Hindlimb muscle (tissue), 1 donor: ENCODE data around the gene TMEM255B. TPM values are rescaled to one million over a fixed set of nuclear protein-coding genes. Genes with fewer than 3 reads are reported as not detected.
"Not testable (repeated sequence)": the region's sequence is repeated elsewhere in the genome, so short reads cannot be mapped to it uniquely, and the experiment has no call there.

Source experiments
- DNase-seq: peaks from one replicate; pipeline ENCODE4 v3.0.0-alpha.2; 2013
- polyA plus RNA-seq: library from polyadenylated mRNA; unstranded; fragments of 120-200 nt; gene quantifications from one replicate; pipeline ENCODE4 v1.2.1, GENCODE V29; 2013; ENCODE audit not compliant: insufficient read length

The TMEM255B gene
- 7.8 TPM for polyA plus RNA-seq

DNA sequence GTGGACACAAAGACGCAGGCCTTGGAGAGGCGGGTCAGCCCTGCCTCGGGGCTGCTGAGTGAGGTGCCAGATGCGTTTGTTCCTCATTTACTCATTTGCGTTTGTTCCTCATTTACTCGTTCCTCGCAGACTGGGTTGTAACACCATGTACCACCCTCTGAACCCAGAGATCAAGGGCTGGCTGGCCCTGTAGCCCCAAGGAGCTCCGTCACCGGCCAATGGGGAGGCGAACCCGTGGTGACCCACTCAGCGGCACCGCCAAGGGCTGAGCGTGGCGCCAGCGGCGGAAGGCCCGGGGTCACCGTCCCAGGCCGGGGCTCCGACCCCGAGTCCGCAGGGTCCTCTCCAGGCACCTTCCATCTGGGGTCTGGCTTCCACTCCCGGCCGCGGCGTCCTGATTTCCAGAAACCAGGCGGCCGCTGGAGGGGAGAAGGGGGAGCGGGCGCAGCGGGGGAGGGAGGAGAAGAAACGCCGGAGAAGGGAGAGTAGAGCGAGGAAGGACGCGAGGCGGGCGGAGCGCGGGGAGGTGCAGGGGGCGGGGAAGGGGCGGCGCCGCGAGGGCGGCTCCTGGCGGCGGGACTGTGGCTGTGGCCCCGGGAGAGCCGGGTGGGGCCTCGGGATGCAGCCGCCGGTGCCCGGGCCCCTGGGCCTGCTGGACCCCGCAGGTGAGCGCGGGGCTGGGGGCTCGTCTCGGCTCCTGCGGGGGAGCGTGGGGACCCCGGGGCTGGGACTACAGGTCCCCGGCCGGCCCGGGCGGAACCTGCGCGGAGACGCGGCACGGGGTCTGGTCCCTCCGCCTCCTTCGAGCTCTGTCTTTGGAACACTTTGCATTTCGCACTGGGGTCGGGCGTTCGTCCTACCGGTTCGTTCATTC lies at the start of gene TMEM255B:
TMEM255B (plus strand) TSS at position 576 of the 874 bp plus-strand sequence; CDS start at position 620, 44 bp downstream.
- DNase-seq = peak; percentile 77

DNA sequence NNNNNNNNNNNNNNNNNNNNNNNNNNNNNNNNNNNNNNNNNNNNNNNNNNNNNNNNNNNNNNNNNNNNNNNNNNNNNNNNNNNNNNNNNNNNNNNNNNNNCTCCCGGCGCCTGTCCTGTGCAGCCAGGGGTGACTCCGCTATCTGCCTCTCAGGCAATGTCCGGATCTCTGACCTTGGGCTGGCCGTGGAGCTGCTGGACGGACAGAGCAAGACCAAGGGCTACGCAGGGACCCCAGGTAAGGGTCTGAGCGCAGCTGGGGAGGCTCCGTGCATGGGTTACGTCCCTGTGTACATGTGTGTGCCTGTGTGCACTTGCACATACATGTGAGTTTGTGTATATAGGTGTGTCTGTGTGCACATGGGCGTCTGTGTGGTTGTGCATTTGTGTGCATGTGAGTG lies 36.1 kb upstream of the TMEM255B start:
- DNase-seq = no peak

DNA sequence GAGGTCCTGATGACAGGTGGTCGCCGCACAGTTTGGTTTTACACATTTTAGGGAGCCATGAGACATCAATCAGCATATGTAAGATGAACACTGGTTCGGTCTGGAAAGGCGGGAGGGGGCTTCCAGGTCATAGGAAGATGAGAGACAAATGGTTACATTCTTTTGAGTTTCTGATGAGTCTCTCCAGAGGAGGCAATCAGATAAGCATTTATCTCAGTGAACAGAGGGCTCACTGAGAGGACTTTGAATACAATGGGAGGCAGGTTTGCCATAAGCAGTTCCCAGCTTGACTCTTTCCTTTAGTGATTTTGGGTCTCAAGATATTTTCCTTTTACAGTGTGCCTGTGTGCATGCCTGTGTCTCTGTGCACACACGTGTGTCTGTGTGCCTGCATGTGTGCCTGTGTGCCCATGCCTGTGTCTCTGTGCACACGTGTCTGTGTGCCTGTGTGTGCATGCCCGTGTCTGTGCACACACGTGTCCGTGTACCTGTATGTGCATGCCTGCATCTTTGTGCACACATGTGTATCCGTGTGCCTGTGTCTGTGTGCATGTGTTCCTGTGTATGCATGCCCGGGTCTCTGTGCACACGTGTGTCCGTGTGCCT lies 35.5 kb upstream of the TMEM255B start:
- DNase-seq = no peak

DNA sequence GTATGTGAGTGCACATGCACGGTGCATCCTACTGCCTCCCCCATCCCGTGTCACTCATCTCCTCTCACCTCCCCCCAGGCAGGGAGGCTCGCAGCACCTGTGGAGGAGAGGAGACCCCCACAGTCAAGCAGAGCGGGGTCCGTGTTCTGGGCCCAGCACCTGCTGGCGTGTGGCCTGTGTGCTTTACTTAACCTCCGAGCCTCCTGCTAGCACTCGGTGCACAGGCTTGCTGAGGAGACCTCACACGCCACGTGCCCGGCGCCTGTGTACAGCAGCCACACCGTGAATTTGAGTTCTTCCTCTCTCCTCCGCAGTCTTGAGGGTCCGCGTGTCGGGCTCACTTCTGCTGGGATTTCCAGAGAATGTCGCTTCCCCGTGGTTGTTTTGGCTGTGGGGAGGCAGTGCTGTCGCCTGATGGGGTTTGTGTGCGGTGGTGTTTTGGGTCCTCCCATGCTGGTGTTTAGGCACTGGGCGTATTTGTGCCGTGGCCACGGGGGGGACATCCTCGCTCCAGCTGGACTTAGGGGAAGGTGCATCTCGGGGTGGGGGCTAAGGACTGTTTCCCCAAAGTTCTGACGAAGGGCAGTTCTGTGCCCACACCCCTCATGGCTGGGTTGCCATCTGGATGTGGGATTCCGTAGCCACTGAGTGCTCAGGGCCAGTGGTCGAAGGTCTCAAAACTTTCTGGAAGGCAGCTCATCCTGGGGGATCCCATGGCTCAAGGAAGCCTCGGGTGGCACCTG lies 34.8 kb upstream of the TMEM255B start:
- DNase-seq = no peak

- peak; percentile 56 for DNase-seq
Measured at GRCh38 chr13:113724780-113725315, 34.2 kb upstream of the TMEM255B start.

- not testable (repeated sequence) for DNase-seq
Measured at GRCh38 chr13:113725329-113726105, 33.5 kb upstream of the TMEM255B start.

DNA sequence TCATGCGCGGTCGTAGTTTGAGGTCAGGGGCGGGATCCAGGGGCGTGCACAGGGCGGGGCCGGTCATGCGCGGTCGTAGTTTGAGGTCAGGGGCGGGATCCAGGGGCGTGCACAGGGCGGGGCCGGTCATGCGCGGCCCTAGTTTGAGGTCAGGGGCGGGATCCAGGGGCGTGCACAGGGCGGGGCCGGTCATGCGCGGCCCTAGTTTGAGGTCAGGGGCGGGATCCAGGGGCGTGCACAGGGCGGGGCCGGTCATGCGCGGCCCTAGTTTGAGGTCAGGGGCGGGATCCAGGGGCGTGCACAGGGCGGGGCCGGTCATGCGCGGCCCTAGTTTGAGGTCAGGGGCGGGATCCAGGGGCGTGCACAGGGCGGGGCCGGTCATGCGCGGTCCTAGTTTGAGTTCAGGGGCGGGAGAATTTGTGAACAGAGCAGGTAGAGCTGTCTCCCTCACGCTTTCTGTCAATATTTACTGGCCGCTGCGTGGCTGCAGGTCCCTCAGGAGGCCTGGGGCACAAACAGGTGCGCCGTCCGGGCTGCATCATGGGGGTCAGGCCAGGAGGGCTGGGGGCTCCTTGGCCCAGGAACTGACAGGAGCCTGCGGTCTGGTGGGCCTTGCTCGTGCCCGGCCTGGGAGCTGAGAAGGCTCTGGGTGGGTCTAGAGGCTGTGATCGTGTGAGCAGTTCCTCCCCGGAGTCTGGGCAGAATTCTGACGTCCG lies 32.8 kb upstream of the TMEM255B start:
- peak; percentile 12 for DNase-seq

DNA sequence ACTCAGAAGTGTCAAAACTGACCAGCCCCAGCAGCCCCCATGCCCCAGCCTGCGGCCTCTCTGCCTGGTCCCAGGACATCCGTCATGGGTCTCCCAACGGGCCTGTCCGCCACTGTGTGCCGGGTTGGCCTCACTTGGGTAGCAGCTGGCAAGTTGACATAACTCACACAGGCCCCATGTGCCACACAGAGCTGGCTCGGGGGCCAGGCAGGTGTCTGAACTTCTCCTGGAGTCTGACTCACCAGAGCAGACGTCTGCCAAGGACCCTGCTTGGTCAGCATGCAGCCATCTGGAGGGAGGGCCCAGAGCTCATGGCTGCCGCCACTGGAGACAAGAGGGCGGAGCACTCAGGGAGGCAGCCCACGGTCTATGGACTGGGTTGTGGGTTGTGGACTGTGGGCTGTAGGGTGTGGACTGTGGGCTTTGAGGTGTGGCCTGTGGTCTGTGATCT lies 32.0 kb upstream of the TMEM255B start:
- DNase-seq = no peak

DNA sequence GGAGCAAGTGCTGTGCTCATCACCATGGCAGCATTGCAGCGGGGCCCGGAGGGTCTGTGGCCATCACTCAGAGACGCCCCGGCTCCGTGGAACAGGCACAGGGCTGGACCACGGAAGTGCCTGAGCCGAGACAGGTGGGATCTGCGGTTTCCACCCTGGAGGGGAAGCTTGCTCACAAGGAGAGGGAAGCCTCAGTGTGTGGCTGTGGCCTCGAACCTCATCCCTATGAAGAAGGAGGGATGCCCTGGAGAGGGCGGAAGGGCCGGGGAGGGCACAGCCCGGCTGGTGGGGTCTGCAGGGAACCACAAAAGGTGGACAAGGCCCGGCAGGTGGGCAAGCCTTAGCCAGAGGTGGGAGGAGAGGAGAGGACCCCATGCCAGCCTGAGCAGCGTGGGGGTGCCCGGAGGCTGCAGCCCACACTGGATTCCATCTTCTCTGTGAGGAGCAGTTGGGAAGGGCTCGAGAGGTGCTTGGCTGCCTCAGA lies 30.4 kb upstream of the TMEM255B start:
- DNase-seq = no peak

GRCh38 chr13:113729187-113730019 lies 29.6 kb upstream of the TMEM255B start:
- DNase-seq = peak; percentile 47

- no peak for DNase-seq
Measured at GRCh38 chr13:113730258-113730691, 28.8 kb upstream of the TMEM255B start.

DNA sequence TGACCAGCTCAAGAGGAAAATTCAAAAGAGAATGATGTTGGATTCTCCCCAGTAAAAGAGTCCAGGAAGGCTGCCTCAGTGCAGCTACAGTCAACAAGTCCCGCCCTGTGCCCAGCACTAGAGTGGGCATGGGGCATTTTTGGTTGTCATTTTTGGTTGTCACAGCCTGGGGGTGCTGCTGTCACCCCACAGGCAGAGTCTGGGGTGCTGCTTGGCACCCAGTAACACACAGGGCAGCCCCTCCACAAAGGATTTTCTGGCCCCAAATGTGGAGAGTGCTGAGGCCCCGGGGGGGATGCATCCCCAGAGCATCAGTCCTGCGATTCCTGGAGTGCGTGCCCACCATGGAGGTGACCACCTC lies 28.2 kb upstream of the TMEM255B start:
- DNase-seq = no peak

GRCh38 chr13:113731192-113732175 lies 27.5 kb upstream of the TMEM255B start:
- no peak for DNase-seq

DNA sequence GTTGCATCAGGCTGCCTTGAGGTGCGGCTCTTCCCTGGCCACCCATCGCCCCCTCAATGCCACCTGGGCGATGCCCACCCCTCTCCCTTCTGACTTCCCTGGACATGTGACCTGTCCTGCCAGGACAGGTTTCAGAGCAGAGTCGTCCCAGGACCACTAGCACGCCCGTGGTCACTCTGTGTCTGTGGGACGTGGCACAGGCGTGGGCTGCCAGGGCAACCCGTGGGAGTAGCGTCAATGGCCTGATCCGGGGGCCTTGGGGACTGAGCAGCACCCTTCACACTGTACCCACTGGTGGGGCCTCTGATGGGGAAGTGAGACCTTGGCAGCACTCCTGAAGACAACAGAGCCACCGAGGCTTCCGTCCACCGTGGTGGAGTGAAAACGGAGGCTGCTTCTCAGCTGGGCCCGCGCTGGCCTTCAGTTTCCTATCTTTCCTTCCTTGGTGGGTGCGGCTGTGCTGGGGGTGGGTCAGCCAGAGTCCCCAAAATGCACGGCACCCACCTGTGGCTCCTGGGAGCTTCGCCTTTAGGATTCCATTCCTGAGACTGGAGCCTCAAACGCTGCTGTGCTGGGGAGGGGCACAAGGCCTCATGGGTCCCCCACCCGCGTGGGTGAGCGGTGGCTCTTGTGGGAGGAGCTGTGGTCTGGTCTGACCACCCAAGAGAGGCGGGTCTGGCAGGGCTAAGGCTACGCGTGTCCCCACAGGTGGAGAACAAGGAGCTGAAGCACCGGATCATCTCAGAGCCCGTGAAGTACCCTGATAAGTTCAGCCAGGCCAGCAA lies 26.7 kb upstream of the TMEM255B start:
- no peak for DNase-seq

GRCh38 chr13:113732961-113733950 lies 25.8 kb upstream of the TMEM255B start:
- no peak for DNase-seq

- DNase-seq = no peak
Measured at GRCh38 chr13:113734099-113734825, 24.8 kb upstream of the TMEM255B start.
